Neuron (in vitro differentiated cells): ENCODE data around the gene VGLL4.

ENCODE experiments used
- H2AFZ ChIP-seq: one replicate; pipeline ENCODE4 v1.6.1; 2013; ENCODE audit warnings: low read depth, mild to moderate bottlenecking, inconsistent platforms, low read length, moderate library complexity
- H3K27me3 ChIP-seq: one replicate; pipeline ENCODE4 v1.6.1; 2013; ENCODE audit warnings: low read length; ENCODE audit not compliant: insufficient read depth
- H3K36me3 ChIP-seq: one replicate; pipeline ENCODE4 v1.6.1; 2013; ENCODE audit warnings: low read length; ENCODE audit not compliant: insufficient read depth
- H3K4me1 ChIP-seq: one replicate; pipeline ENCODE4 v1.6.1; 2013; ENCODE audit warnings: low read length; ENCODE audit not compliant: insufficient read depth
- H3K4me3 ChIP-seq: 2 replicates; pipeline ENCODE4 v1.5.1; 2013; ENCODE audit warnings: mild to moderate bottlenecking, low read length, moderate library complexity
- H3K9me3 ChIP-seq: one replicate; pipeline ENCODE4 v1.6.1; 2013; ENCODE audit warnings: low read length

The VGLL4 gene

GRCh38 chr3:11642431-11643191 is 1.1 kb downstream of the VGLL4 start:
- Histone ChIP-seq H3K27me3 (no peaks in the 10 kb centered on the region), H3K9me3 (no peaks in the 10 kb centered on the region), H2AFZ (peak overlapping the region; percentile 17), H3K4me1 (peaks cover 36% of the 10 kb centered on the region), H3K36me3 (no peaks in the 10 kb centered on the region), H3K4me3 (peak overlapping the region; percentile 57)

GRCh38 chr3:11641683-11642430 is 1.9 kb downstream of the VGLL4 start:
- no peaks in the 10 kb centered on the region for H3K9me3 ChIP-seq
- H2AFZ ChIP-seq = peak overlapping the region; percentile 7
- H3K36me3 ChIP-seq = no peaks in the 10 kb centered on the region
- peaks cover 42% of the 10 kb centered on the region for H3K4me1 ChIP-seq
- no peaks in the 10 kb centered on the region for H3K27me3 ChIP-seq
- peak overlapping the region; percentile 57 for H3K4me3 ChIP-seq

- H3K4me1 ChIP-seq = peaks cover 44% of the 10 kb centered on the region
- H3K9me3 ChIP-seq = no peaks in the 10 kb centered on the region
Measured at GRCh38 chr3:11641316-11641682, 2.4 kb downstream of the VGLL4 start.

GRCh38 chr3:11640009-11640673 is 3.6 kb downstream of the VGLL4 start:
- H3K4me3 ChIP-seq = peak overlapping the region; percentile 57
- H3K27me3 ChIP-seq = no peaks in the 10 kb centered on the region
- H3K36me3 ChIP-seq = no peaks in the 10 kb centered on the region
- peaks cover 54% of the 10 kb centered on the region for H3K4me1 ChIP-seq
- no peak overlapping the region for H2AFZ ChIP-seq
- no peaks in the 10 kb centered on the region for H3K9me3 ChIP-seq

More at GRCh38 chr3:11641316-11641682, 2.4 kb downstream of the VGLL4 start:
- Histone ChIP-seq H3K36me3 (no peaks in the 10 kb centered on the region), H3K4me3 (peak overlapping the region; percentile 57), H3K27me3 (no peaks in the 10 kb centered on the region), H2AFZ (no peak overlapping the region)

GRCh38 chr3:11638495-11639358 is 5.0 kb downstream of the VGLL4 start:
- H3K4me3 ChIP-seq = no peak overlapping the region

DNA sequence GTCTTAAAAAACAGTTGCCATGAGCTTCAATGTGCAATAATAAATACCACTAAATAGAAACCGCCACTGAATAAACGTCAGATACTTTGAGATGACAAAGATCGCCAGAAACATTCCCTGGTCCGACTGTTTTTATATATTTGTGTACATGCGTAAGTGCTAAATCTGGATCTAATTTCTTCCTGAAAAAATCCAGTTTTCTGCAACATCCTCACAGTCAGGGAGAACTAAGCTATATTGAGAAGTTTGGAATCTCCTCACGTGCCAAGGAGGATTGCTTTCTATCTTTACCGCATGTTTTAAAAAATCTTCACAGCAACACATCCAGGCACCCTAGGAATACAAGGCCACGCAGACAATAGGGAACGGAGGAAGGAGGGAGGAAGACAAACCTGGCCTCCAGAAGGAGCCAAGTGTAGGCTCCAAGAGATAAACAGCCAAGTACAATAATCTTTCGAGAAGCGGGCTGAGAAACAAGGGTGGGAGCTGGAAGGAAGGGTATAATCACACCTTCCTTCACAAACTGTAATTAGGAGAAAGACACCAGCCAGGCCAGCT is 5.7 kb downstream of the VGLL4 start:
- Histone ChIP-seq H3K27me3 (no peaks in the 10 kb centered on the region), H3K36me3 (no peaks in the 10 kb centered on the region), H3K4me3 (peak overlapping the region; percentile 9), H2AFZ (no peak overlapping the region), H3K9me3 (no peaks in the 10 kb centered on the region), H3K4me1 (peaks cover 54% of the 10 kb centered on the region)

More at GRCh38 chr3:11638495-11639358, 5.0 kb downstream of the VGLL4 start:
- H3K4me1 ChIP-seq = peaks cover 54% of the 10 kb centered on the region
- no peak overlapping the region for H2AFZ ChIP-seq
- no peaks in the 10 kb centered on the region for H3K27me3 ChIP-seq
- no peaks in the 10 kb centered on the region for H3K9me3 ChIP-seq
- no peaks in the 10 kb centered on the region for H3K36me3 ChIP-seq

DNA sequence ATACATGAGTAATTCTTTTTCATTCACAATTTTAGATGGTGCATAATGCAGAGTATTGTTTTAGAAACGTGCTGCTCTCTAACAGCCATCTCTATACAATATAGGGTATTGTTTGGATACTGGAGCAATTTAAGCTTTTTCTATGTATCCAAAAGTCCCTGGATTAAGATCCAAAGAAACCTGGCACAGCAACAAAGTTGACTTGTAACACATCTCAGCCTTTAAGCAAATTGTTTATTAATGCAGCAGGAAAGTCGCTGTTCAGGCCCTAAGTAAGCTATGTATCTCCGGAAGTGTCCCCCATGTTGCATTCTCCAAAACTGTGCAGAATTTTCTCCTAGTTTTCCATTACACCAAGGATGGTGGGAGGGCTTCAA is 7.3 kb downstream of the VGLL4 start:
- H3K4me3 ChIP-seq = no peak overlapping the region
- peaks cover 57% of the 10 kb centered on the region for H3K4me1 ChIP-seq
- H3K36me3 ChIP-seq = no peaks in the 10 kb centered on the region
- no peaks in the 10 kb centered on the region for H3K27me3 ChIP-seq
- H2AFZ ChIP-seq = no peak overlapping the region
- no peaks in the 10 kb centered on the region for H3K9me3 ChIP-seq

- no peaks in the 10 kb centered on the region for H3K36me3 ChIP-seq
- no peak overlapping the region for H2AFZ ChIP-seq
- no peak overlapping the region for H3K4me3 ChIP-seq
- H3K9me3 ChIP-seq = no peaks in the 10 kb centered on the region
- peaks cover 57% of the 10 kb centered on the region for H3K4me1 ChIP-seq
- no peaks in the 10 kb centered on the region for H3K27me3 ChIP-seq
Measured at GRCh38 chr3:11635680-11636393, 7.9 kb downstream of the VGLL4 start.

- no peaks in the 10 kb centered on the region for H3K27me3 ChIP-seq
- no peak overlapping the region for H2AFZ ChIP-seq
- no peaks in the 10 kb centered on the region for H3K9me3 ChIP-seq
- H3K4me3 ChIP-seq = no peak overlapping the region
- H3K4me1 ChIP-seq = peaks cover 51% of the 10 kb centered on the region
- H3K36me3 ChIP-seq = no peaks in the 10 kb centered on the region
Measured at GRCh38 chr3:11634974-11635612, 8.6 kb downstream of the VGLL4 start.

- H3K9me3 ChIP-seq = no peaks in the 10 kb centered on the region
- no peak overlapping the region for H3K4me3 ChIP-seq
Measured at GRCh38 chr3:11634081-11634635, 9.6 kb downstream of the VGLL4 start.

DNA sequence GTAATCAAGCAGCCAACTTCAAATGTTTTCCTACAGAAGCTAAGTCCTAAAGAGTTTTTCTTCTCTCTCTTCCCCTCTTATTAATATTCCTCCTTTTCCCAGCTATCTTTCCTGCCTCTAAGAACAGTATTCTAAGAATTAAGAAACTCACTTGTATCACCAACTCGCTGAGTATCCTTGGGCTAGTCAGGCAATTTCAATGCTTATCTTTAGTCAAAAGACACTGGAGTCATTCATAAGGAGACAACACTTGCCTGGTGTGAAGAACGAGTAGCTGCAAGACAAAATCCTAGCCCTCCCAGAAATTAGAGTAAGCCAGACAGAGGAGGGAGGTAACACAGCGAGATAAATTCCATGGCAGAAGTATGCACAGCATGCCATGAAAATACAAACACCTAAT is 10.7 kb downstream of the VGLL4 start:
- Histone ChIP-seq H3K27me3 (no peaks in the 10 kb centered on the region), H3K4me3 (no peak overlapping the region), H3K36me3 (no peaks in the 10 kb centered on the region), H3K9me3 (no peaks in the 10 kb centered on the region), H3K4me1 (peaks cover 33% of the 10 kb centered on the region), H2AFZ (no peak overlapping the region)

More at GRCh38 chr3:11634081-11634635, 9.6 kb downstream of the VGLL4 start:
- Histone ChIP-seq H3K27me3 (no peaks in the 10 kb centered on the region), H3K4me1 (peaks cover 45% of the 10 kb centered on the region), H3K36me3 (no peaks in the 10 kb centered on the region), H2AFZ (no peak overlapping the region)
